ENCODE measurements around the gene TRPM4.

TRPM4 gene

DNA sequence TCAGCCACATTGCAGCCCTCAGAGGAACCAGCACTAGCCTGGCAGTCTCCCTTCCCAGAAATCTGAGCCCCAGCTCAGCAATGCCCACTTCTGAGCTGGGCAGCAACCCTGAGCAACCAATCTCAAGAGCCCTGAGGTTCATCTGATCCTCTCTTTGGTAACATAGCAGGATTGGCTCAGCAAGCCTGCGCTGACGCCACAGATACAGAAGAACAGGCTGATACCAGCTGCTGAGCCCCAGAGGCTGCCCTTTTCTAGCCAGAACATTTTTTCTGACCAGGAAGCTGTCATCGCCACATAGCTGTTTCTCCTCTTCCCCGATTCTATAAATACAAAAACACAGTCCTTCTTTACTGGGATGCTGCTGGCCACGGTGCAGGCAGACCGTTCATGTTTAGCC is 59.8 kb downstream of the TRPM4 start:
- H3K27me3 ChIP-seq (ENCODE audit: control insufficient read depth in 3 of 3, insufficient read depth in 3 of 3, low read depth in 1 of 3, low read length in 3 of 3) = no peaks in the 10 kb centered on the region
- no peaks in the 10 kb centered on the region for H3K9me3 ChIP-seq (replicated peaks in 1 of 2; ENCODE audit: control insufficient read depth in 2 of 2, insufficient read depth in 1 of 2, low read depth in 1 of 2, low read length in 2 of 2)
- H4K8ac ChIP-seq (ENCODE audit: low read depth, low read length) = no peak overlapping the region
- no peak overlapping the region for H2BK5ac ChIP-seq (ENCODE audit: low read length)
- no peak overlapping the region for H3K27ac ChIP-seq (replicated peaks; ENCODE audit: low read length)
- H2BK12ac ChIP-seq (ENCODE audit: low read length) = no peak overlapping the region
- H3K18ac ChIP-seq (ENCODE audit: low read length) = no peak overlapping the region
- no peak for DNase-seq (ENCODE audit: low spot score)
- no peaks in the 10 kb centered on the region for H3K79me1 ChIP-seq (ENCODE audit: low read depth, low read length)
- H3K36me3 ChIP-seq (replicated peaks in 1 of 2; ENCODE audit: control insufficient read depth in 2 of 2, insufficient read depth in 2 of 2, low read length in 2 of 2) = peaks cover 0 to 17% of the 10 kb centered on the region in 2 donors
- H3K4me1 ChIP-seq (ENCODE audit: control insufficient read depth in 2 of 2, insufficient read depth in 1 of 2, low read depth in 1 of 2, low read length in 2 of 2) = no peaks in the 10 kb centered on the region
- no peak overlapping the region for H3K4me2 ChIP-seq (ENCODE audit: insufficient read depth, low read length, poor library complexity, severe bottlenecking)
- no peak overlapping the region for H2AFZ ChIP-seq (ENCODE audit: low read length)
- no peak overlapping the region for H2AK5ac ChIP-seq (ENCODE audit: low read depth, low read length)
- H4K91ac ChIP-seq (ENCODE audit: low read depth, low read length, poor library complexity) = no peak overlapping the region
- H3K4ac ChIP-seq (ENCODE audit: low read length) = no peak overlapping the region
- H2BK15ac ChIP-seq (ENCODE audit: low read length) = no peak overlapping the region
- H3K14ac ChIP-seq (ENCODE audit: low read length) = no peak overlapping the region
- no peak overlapping the region for H2BK120ac ChIP-seq (ENCODE audit: low read depth, low read length)
- H3K4me3 ChIP-seq (ENCODE audit: low read length in 2 of 2) = no peak overlapping the region
- no peak overlapping the region for H3K23ac ChIP-seq (ENCODE audit: low read depth, low read length, poor library complexity)
- WGBS, 2 donors (ENCODE audit: extremely low coverage in 2 of 2, insufficient read length in 2 of 2, insufficient replicate concordance in 1 of 2) = no CpG with 5 or more reads among the region's 6 CpGs
- no peak overlapping the region for H3K9ac ChIP-seq (ENCODE audit: low read depth, low read length, poor library complexity)

DNA sequence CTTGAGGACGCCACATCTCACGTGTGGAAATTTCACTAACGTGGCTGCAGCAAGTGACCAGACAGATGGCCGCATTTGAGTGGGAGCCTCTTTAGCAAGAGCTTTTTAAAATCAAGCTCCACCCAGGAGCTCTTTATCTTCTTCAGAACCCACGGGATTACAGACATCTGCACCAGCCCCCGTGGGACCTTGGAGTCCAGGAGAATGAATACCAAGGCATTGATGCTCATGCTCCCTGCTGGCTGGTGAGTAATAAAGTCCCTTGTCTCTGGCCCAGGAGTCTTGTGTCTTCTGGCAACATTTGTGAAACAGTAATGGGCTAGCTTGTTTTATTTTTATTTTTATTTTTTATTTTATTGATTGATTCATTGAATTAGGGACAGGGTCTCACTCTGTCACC is 64.4 kb downstream of the TRPM4 start:
- Histone ChIP-seq H3K27me3 (ENCODE audit: control insufficient read depth in 3 of 3, insufficient read depth in 3 of 3, low read depth in 1 of 3, low read length in 3 of 3) (no peaks in the 10 kb centered on the region), H3K18ac (ENCODE audit: low read length) (no peak overlapping the region), H2BK12ac (ENCODE audit: low read length) (no peak overlapping the region), H3K4me1 (ENCODE audit: control insufficient read depth in 2 of 2, insufficient read depth in 1 of 2, low read depth in 1 of 2, low read length in 2 of 2) (no peaks in the 10 kb centered on the region), H2AK5ac (ENCODE audit: low read depth, low read length) (no peak overlapping the region), H2BK5ac (ENCODE audit: low read length) (no peak overlapping the region), H3K14ac (ENCODE audit: low read length) (no peak overlapping the region), H4K91ac (ENCODE audit: low read depth, low read length, poor library complexity) (no peak overlapping the region), H3K23ac (ENCODE audit: low read depth, low read length, poor library complexity) (no peak overlapping the region), H3K27ac (replicated peaks; ENCODE audit: low read length) (no peak overlapping the region), H3K79me1 (ENCODE audit: low read depth, low read length) (no peaks in the 10 kb centered on the region), H3K36me3 (replicated peaks in 1 of 2; ENCODE audit: control insufficient read depth in 2 of 2, insufficient read depth in 2 of 2, low read length in 2 of 2) (no peaks in the 10 kb centered on the region), H2AFZ (ENCODE audit: low read length) (no peak overlapping the region), H2BK120ac (ENCODE audit: low read depth, low read length) (no peak overlapping the region), H3K4ac (ENCODE audit: low read length) (no peak overlapping the region), H2BK15ac (ENCODE audit: low read length) (no peak overlapping the region), H3K4me3 (ENCODE audit: low read length in 2 of 2) (no peak overlapping the region), H3K9ac (ENCODE audit: low read depth, low read length, poor library complexity) (no peak overlapping the region), H3K9me3 (replicated peaks in 1 of 2; ENCODE audit: control insufficient read depth in 2 of 2, insufficient read depth in 1 of 2, low read depth in 1 of 2, low read length in 2 of 2) (no peaks in the 10 kb centered on the region), H4K8ac (ENCODE audit: low read depth, low read length) (no peak overlapping the region), H3K4me2 (ENCODE audit: insufficient read depth, low read length, poor library complexity, severe bottlenecking) (no peak overlapping the region)
- WGBS, 2 donors (ENCODE audit: extremely low coverage in 2 of 2, insufficient read length in 2 of 2, insufficient replicate concordance in 1 of 2) = no CpG with 5 or more reads among the region's 6 CpGs
- no peak for DNase-seq (ENCODE audit: low spot score)

DNA sequence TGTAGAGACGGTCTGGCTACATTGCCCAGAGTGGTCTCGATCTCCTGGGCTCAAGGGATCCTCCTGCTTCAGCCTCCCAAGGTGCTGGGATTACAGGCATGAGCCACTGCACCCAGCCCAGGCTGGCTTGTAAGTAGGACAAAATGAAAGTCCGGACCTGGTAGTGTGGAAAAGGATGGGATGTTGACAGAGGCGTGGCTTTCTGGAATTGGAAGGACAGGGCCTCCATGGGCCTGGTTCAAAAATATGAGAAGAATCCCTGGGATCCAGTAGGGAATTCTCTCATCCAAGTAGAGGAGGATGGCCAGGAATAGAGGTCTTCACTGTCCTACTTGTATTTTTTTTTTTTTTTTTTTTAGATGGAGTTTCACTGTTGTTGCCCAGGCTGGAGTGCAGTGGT is 64.9 kb downstream of the TRPM4 start:
- no peak for DNase-seq (ENCODE audit: low spot score)
- H3K9ac ChIP-seq (ENCODE audit: low read depth, low read length, poor library complexity) = no peak overlapping the region
- H3K18ac ChIP-seq (ENCODE audit: low read length) = no peak overlapping the region

DNA sequence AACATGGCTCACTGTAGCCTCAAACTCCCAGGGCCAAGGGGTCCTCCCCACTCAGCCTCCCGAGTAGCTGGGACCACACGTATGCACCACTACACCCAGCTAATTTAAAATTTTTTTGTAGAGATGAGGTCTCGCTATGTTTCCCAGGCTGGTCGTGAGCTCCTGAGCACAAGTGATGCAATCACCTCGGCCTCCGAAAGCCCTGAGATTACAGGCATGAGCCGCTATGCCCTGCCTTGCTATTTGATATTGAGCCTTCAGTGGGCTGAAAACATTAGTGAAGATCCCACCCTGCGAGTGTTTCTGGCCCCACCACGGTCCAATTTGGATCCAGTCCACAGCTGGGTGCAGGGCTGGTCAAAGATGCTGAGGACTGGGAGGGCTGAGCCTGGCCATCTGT is 65.9 kb downstream of the TRPM4 start:
- Histone ChIP-seq H3K4me3 (ENCODE audit: low read length in 2 of 2) (no peak overlapping the region), H3K4me2 (ENCODE audit: insufficient read depth, low read length, poor library complexity, severe bottlenecking) (no peak overlapping the region), H3K79me1 (ENCODE audit: low read depth, low read length) (no peaks in the 10 kb centered on the region), H2BK15ac (ENCODE audit: low read length) (no peak overlapping the region), H3K4ac (ENCODE audit: low read length) (no peak overlapping the region), H3K4me1 (ENCODE audit: control insufficient read depth in 2 of 2, insufficient read depth in 1 of 2, low read depth in 1 of 2, low read length in 2 of 2) (no peaks in the 10 kb centered on the region), H3K9me3 (replicated peaks in 1 of 2; ENCODE audit: control insufficient read depth in 2 of 2, insufficient read depth in 1 of 2, low read depth in 1 of 2, low read length in 2 of 2) (no peaks in the 10 kb centered on the region), H3K18ac (ENCODE audit: low read length) (peak overlapping the region; percentile 38), H2AFZ (ENCODE audit: low read length) (no peak overlapping the region), H2BK12ac (ENCODE audit: low read length) (no peak overlapping the region), H3K14ac (ENCODE audit: low read length) (no peak overlapping the region), H2AK5ac (ENCODE audit: low read depth, low read length) (no peak overlapping the region), H3K23ac (ENCODE audit: low read depth, low read length, poor library complexity) (no peak overlapping the region), H3K27me3 (ENCODE audit: control insufficient read depth in 3 of 3, insufficient read depth in 3 of 3, low read depth in 1 of 3, low read length in 3 of 3) (no peaks in the 10 kb centered on the region), H3K9ac (ENCODE audit: low read depth, low read length, poor library complexity) (peak overlapping the region; percentile 44), H3K27ac (replicated peaks; ENCODE audit: low read length) (no peak overlapping the region), H2BK120ac (ENCODE audit: low read depth, low read length) (no peak overlapping the region), H4K8ac (ENCODE audit: low read depth, low read length) (no peak overlapping the region), H4K91ac (ENCODE audit: low read depth, low read length, poor library complexity) (no peak overlapping the region), H3K36me3 (replicated peaks in 1 of 2; ENCODE audit: control insufficient read depth in 2 of 2, insufficient read depth in 2 of 2, low read length in 2 of 2) (no peaks in the 10 kb centered on the region), H2BK5ac (ENCODE audit: low read length) (no peak overlapping the region)
- no CpG with 5 or more reads among the region's 9 CpGs for WGBS, 2 donors (ENCODE audit: extremely low coverage in 2 of 2, insufficient read length in 2 of 2, insufficient replicate concordance in 1 of 2)
- no peak for DNase-seq (ENCODE audit: low spot score)

More for the DNA sequence above, 64.9 kb downstream of the TRPM4 start:
- Histone ChIP-seq H3K27ac (replicated peaks; ENCODE audit: low read length) (no peak overlapping the region), H3K14ac (ENCODE audit: low read length) (no peak overlapping the region), H4K8ac (ENCODE audit: low read depth, low read length) (no peak overlapping the region), H3K4me2 (ENCODE audit: insufficient read depth, low read length, poor library complexity, severe bottlenecking) (no peak overlapping the region), H3K23ac (ENCODE audit: low read depth, low read length, poor library complexity) (no peak overlapping the region), H3K4me3 (ENCODE audit: low read length in 2 of 2) (no peak overlapping the region), H2BK15ac (ENCODE audit: low read length) (no peak overlapping the region), H3K4ac (ENCODE audit: low read length) (no peak overlapping the region), H4K91ac (ENCODE audit: low read depth, low read length, poor library complexity) (no peak overlapping the region), H2BK5ac (ENCODE audit: low read length) (no peak overlapping the region), H2AK5ac (ENCODE audit: low read depth, low read length) (no peak overlapping the region), H2BK12ac (ENCODE audit: low read length) (no peak overlapping the region), H3K4me1 (ENCODE audit: control insufficient read depth in 2 of 2, insufficient read depth in 1 of 2, low read depth in 1 of 2, low read length in 2 of 2) (no peaks in the 10 kb centered on the region), H2BK120ac (ENCODE audit: low read depth, low read length) (no peak overlapping the region), H2AFZ (ENCODE audit: low read length) (no peak overlapping the region), H3K27me3 (ENCODE audit: control insufficient read depth in 3 of 3, insufficient read depth in 3 of 3, low read depth in 1 of 3, low read length in 3 of 3) (no peaks in the 10 kb centered on the region), H3K36me3 (replicated peaks in 1 of 2; ENCODE audit: control insufficient read depth in 2 of 2, insufficient read depth in 2 of 2, low read length in 2 of 2) (no peaks in the 10 kb centered on the region), H3K79me1 (ENCODE audit: low read depth, low read length) (no peaks in the 10 kb centered on the region), H3K9me3 (replicated peaks in 1 of 2; ENCODE audit: control insufficient read depth in 2 of 2, insufficient read depth in 1 of 2, low read depth in 1 of 2, low read length in 2 of 2) (no peaks in the 10 kb centered on the region)
- WGBS, 2 donors (ENCODE audit: extremely low coverage in 2 of 2, insufficient read length in 2 of 2, insufficient replicate concordance in 1 of 2) = no CpG with 5 or more reads among the region's 4 CpGs
